Body of pancreas (tissue), 4 donors: ENCODE data around the gene GOLGA7B.

Experiments
- POLR2A ChIP-seq, 3 donors: fragments of 450-650 bp; IDR thresholded peaks; one replicate each; pipeline ENCODE4 v1.6.1; 2016; ENCODE audit warnings: antibody characterized with exemption in 3 of 3, mild to moderate bottlenecking in 2 of 3
- TF ChIP-seq, protein P1 (sequence below), 7 experiments: fragments of 450-650 bp in 4 of 7; fragments of 200-600 bp in 3 of 7; sonication (generic) in 3 of 7; IDR thresholded peaks; one replicate each; pipeline ENCODE4 v1.5.1; 2016 to 2019; ENCODE audit warnings: antibody characterized with exemption in 7 of 7

DNA sequence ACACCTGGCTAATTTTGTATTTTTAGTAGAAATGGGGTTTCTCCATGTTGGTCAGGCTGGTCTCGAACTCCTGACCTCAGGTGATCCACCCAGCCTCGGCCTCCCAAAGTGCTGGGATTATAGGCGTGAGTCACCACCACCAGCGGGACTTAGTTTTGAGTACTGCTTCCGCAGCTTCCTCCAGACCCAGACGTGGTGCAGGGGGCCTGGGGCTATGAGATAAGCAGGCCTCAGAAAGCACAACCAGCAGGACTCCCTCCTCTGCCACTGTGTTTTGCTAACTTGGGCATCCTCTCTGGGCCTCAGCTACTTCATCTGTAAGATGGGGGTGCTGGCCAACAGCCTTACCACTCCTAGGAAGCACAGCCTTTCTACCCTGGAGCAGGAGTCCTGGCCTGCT, 37.8 kb downstream of the GOLGA7B start:
- TF ChIP-seq, protein P1, sequence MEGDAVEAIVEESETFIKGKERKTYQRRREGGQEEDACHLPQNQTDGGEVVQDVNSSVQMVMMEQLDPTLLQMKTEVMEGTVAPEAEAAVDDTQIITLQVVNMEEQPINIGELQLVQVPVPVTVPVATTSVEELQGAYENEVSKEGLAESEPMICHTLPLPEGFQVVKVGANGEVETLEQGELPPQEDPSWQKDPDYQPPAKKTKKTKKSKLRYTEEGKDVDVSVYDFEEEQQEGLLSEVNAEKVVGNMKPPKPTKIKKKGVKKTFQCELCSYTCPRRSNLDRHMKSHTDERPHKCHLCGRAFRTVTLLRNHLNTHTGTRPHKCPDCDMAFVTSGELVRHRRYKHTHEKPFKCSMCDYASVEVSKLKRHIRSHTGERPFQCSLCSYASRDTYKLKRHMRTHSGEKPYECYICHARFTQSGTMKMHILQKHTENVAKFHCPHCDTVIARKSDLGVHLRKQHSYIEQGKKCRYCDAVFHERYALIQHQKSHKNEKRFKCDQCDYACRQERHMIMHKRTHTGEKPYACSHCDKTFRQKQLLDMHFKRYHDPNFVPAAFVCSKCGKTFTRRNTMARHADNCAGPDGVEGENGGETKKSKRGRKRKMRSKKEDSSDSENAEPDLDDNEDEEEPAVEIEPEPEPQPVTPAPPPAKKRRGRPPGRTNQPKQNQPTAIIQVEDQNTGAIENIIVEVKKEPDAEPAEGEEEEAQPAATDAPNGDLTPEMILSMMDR (IDR thresholded peaks at IDR 0.05) = no peak
- TF ChIP-seq POLR2A (IDR thresholded peaks at IDR 0.05) = no peak
